Osteocyte (in vitro differentiated cells): ENCODE results near the gene SMIM45.

Experiments
- DNase-seq: peaks from one replicate; pipeline ENCODE4 v3.0.0; 2021; ENCODE audit warnings: mixed read lengths; ENCODE audit not compliant: unreplicated experiment; ENCODE audit errors: extremely low spot score
- H3K27ac Mint-ChIP-seq: one replicate; pipeline ENCODE4 v1.8.0; 2021; ENCODE audit warnings: mild to moderate bottlenecking, mixed read lengths; ENCODE audit not compliant: unreplicated experiment
- H3K27me3 Mint-ChIP-seq: one replicate; pipeline ENCODE4 v1.8.0; 2021; ENCODE audit warnings: mixed read lengths; ENCODE audit not compliant: unreplicated experiment
- H3K36me3 Mint-ChIP-seq: one replicate; pipeline ENCODE4 v1.8.0; 2021; ENCODE audit warnings: mixed read lengths; ENCODE audit not compliant: unreplicated experiment
- H3K4me1 Mint-ChIP-seq: one replicate; pipeline ENCODE4 v1.8.0; 2021; ENCODE audit warnings: mixed read lengths; ENCODE audit not compliant: unreplicated experiment
- H3K4me3 Mint-ChIP-seq: one replicate; pipeline ENCODE4 v1.8.0; 2021; ENCODE audit warnings: mild to moderate bottlenecking, moderate library complexity, mixed read lengths; ENCODE audit not compliant: unreplicated experiment
- H3K9me3 Mint-ChIP-seq: one replicate; pipeline ENCODE4 v1.8.0; 2021; ENCODE audit warnings: mixed read lengths; ENCODE audit not compliant: unreplicated experiment
- TF ChIP-seq, protein P1 (sequence below): fragments of 200-600 bp; sonication (generic); IDR thresholded peaks from 2 replicates; pipeline ENCODE4 v1.5.0; 2021; ENCODE audit warnings: antibody characterized with exemption, mild to moderate bottlenecking, moderate library complexity

Gene SMIM45

DNA sequence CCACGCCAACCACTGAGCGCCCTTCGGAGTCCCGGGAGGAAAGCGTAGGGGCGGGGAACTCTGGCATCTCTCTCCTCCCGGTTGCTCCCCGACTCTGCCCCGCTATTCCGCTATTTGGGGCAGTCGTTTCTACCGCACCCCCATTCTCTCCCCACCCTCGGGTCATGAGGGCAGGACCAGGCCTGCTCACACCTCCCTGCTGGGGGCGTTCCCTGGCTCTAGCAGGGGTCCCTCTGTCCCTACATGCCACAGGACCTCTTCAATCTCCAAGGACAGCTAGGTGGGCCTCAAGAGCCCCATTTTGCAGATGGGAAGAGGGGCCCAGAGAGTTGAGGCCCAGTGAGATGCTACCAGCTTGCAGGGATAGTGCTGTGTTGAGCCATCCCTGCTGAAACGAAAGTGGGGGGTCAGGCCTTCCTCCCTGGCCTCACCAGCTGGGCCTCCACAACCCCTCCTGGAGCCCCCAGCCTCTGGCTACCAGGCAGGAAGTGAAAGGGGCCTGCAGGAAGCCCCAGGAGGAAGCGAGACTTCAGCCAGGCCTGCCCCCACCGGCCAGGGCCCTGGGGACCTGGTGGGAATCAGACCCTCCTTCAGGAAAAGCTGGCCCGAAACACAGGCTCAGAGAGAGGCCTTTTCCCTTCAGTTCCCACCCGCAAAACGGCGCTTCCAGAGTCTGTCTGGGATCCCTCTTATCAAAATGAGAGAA lies 31.5 kb upstream of the SMIM45 start:
- no peak for DNase-seq
- Mint-ChIP-seq H3K27ac (no peak overlapping the region), H3K36me3 (no peaks in the 10 kb centered on the region), H3K4me1 (peaks cover 23% of the 10 kb centered on the region), H3K4me3 (no peak overlapping the region), H3K27me3 (peaks cover 22% of the 10 kb centered on the region), H3K9me3 (no peaks in the 10 kb centered on the region)
- TF ChIP-seq, protein P1, sequence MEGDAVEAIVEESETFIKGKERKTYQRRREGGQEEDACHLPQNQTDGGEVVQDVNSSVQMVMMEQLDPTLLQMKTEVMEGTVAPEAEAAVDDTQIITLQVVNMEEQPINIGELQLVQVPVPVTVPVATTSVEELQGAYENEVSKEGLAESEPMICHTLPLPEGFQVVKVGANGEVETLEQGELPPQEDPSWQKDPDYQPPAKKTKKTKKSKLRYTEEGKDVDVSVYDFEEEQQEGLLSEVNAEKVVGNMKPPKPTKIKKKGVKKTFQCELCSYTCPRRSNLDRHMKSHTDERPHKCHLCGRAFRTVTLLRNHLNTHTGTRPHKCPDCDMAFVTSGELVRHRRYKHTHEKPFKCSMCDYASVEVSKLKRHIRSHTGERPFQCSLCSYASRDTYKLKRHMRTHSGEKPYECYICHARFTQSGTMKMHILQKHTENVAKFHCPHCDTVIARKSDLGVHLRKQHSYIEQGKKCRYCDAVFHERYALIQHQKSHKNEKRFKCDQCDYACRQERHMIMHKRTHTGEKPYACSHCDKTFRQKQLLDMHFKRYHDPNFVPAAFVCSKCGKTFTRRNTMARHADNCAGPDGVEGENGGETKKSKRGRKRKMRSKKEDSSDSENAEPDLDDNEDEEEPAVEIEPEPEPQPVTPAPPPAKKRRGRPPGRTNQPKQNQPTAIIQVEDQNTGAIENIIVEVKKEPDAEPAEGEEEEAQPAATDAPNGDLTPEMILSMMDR, result no peak

GRCh38 chr22:41922328-41922727 lies 29.6 kb upstream of the SMIM45 start:
- Mint-ChIP-seq H3K27me3 (peaks cover 14% of the 10 kb centered on the region), H3K4me1 (peaks cover 19% of the 10 kb centered on the region), H3K36me3 (no peaks in the 10 kb centered on the region), H3K9me3 (no peaks in the 10 kb centered on the region), H3K27ac (no peak overlapping the region), H3K4me3 (no peak overlapping the region)
- TF ChIP-seq, protein P1, result no peak
- no peak for DNase-seq

DNA sequence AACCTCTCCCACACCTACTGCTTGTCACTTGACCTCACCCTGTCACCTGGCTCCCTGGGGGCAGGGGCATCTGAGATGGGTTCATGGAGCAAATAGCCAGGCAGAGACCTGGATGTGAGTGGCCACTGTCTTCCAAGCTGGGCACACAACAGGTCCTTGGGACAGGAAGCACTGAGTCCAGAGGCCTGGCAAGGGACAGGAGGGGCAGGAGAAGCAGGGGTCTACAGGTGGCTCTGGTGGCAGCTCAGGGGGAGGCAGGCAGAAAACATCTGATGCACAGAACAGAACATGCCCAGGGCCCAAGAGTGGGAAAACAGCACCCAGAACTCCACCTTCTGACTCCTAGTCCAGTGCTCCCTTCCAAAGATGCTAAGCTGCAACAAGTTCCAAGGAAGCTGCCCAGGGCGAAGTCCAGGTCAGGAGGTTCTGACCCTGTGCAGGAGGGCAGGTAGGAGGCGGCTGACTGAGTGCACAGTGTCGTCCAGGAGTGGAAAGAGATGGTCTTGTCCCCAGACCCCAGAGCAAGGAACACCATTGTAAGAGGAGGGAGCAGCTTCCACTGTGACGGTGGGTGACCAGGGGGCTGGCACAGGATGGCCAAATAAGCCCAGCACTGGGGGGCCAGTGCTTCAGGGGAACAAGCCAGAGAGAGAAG lies 28.9 kb upstream of the SMIM45 start:
- Mint-ChIP-seq H3K36me3 (no peaks in the 10 kb centered on the region), H3K27me3 (peaks cover 19% of the 10 kb centered on the region), H3K27ac (no peak overlapping the region), H3K4me1 (peaks cover 18% of the 10 kb centered on the region), H3K9me3 (no peaks in the 10 kb centered on the region), H3K4me3 (no peak overlapping the region)
- TF ChIP-seq, protein P1, result no peak
- no peak for DNase-seq

DNA sequence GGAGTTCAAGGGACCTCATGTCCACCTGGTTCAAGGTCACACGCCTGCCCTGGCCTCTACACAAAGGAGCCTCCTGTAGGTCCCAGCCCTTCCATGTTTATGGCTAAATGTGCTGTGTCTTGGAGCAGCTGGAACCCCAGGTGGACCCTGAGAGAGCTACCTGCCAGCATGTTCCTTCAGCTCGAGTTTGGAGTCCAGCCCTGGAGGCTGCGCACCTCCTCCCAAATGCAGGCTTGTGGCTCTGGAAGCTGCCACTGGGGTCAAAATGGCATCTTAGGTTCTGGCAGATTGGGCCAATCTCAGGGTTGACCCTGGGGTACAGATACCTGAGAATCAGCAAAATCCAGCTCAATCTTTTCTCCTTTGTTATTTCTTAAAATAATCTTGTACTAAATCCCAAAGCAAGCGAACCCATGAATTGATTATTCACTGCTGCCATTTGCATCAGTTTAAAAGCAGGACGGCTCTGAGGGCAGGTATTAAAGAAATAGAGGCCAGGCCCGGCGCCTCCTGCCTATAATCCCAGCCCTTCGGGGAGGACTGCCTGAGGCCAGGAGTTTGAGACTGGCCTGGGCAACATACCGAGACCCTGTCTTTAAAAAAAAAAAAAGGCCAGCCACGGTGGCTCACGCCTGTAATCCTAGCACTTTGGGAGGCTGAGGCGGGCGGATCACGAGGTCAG lies 28.2 kb upstream of the SMIM45 start:
- H3K27me3 Mint-ChIP-seq, result peaks cover 19% of the 10 kb centered on the region
- no peak overlapping the region for H3K4me3 Mint-ChIP-seq
- peaks cover 13% of the 10 kb centered on the region for H3K4me1 Mint-ChIP-seq
- DNase-seq, result no peak
- no peak overlapping the region for H3K27ac Mint-ChIP-seq
- no peaks in the 10 kb centered on the region for H3K9me3 Mint-ChIP-seq
- H3K36me3 Mint-ChIP-seq, result no peaks in the 10 kb centered on the region
- TF ChIP-seq, protein P1, result no peak
